T-helper 17 cell (primary cell): ENCODE results near the gene GOSR2. TPM values are rescaled to one million over a fixed set of nuclear protein-coding genes. Genes with fewer than 3 reads are reported as not detected.
"Not testable (repeated sequence)": the region's sequence is repeated elsewhere in the genome, so short reads cannot be mapped to it uniquely, and the experiment has no call there.

ENCODE experiments used
- ATAC-seq: fragments of 150-1000 bp; cut with Tn5 transposase; 2 replicates; pipeline ENCODE4 v1.10.0; 2021; ENCODE audit warnings: mild to moderate bottlenecking, moderate library complexity
- DNase-seq, 3 donors: peaks; one replicate each; pipeline versions ENCODE4 v3.0.0 to v3.0.0-alpha.2; 2020 to 2021
- H3K9me3 ChIP-seq: one replicate; pipeline ENCODE4 v1.7.0; 2013; ENCODE audit warnings: low read length, mild to moderate bottlenecking; ENCODE audit not compliant: control insufficient read depth, poor library complexity, severe bottlenecking
- H3K27ac Mint-ChIP-seq: one replicate; pipeline ENCODE4 v1.8.0; 2022; ENCODE audit warnings: mild to moderate bottlenecking, moderate library complexity, mixed read lengths
- H3K27me3 Mint-ChIP-seq: one replicate; pipeline ENCODE4 v1.8.0; 2022; ENCODE audit warnings: mixed read lengths
- H3K36me3 Mint-ChIP-seq: one replicate; pipeline ENCODE4 v1.8.0; 2022; ENCODE audit warnings: low read depth, mixed read lengths
- H3K4me1 Mint-ChIP-seq: one replicate; pipeline ENCODE4 v1.8.0; 2022; ENCODE audit warnings: mild to moderate bottlenecking, mixed read lengths
- H3K4me3 Mint-ChIP-seq: one replicate; pipeline ENCODE4 v1.8.0; 2022; ENCODE audit warnings: mild to moderate bottlenecking, moderate library complexity, mixed read lengths
- total RNA-seq, 4 donors: library from RNA in 2 of 4; stranded (reverse) in 2 of 4; gene quantifications; one replicate each; pipeline ENCODE4 v1.2.3 and lab custom pipeline; 2022 to 2026

Gene GOSR2
- total RNA-seq, 2 donors from 2014 or later, result 54.5 to 57.9 TPM

DNA sequence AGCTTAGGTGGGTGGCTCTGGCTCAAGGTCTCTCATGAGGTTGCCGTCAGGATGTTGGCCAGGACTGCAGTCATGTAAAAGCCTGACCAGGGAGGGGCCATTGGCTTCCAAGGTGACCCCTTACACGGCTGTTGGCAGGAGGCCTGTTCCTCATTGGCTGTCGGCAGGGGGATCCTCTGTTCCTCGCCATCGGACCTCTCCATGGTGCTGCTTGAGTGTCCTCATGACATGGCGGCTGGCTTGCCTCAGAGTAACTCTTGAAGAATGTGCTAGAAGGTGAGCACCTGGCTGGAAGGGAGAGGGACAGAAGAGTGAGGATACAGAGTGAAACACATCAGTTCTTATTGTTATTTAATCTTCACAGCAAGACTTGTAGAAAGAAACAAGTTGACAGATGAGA lies 60.8 kb downstream of the GOSR2 start:
- no peak for ATAC-seq
- H3K4me3 Mint-ChIP-seq, result no peak overlapping the region

DNA sequence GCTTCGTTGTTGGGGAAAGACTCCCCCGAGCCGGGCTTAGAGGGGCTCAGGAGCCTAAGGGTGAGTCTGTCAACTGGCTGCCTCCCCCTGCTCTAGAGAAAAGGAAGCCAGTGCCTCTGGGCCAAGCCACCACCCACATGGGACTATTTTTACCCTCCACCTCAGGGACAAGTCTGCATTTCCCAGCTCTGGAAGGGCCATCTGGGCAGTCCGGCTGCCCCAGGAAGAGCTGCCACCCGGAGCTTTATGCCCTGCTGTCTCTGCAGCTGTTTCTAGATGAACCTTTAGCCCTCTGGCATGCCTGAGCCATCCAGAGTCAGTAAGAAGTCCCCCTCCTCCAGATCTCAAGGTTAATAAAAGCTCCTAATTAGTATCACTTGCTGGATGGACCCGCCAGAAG lies 61.4 kb downstream of the GOSR2 start:
- DNase-seq, result no peak
- peaks cover 2% of the 10 kb centered on the region for H3K4me1 Mint-ChIP-seq
- peaks cover 5% of the 10 kb centered on the region for H3K36me3 Mint-ChIP-seq
- H3K27me3 Mint-ChIP-seq, result peaks cover 38% of the 10 kb centered on the region
- no peaks in the 10 kb centered on the region for H3K9me3 ChIP-seq
- ATAC-seq, result no peak
- H3K27ac Mint-ChIP-seq, result no peak overlapping the region
- H3K4me3 Mint-ChIP-seq, result no peak overlapping the region

More for the DNA sequence above, 60.8 kb downstream of the GOSR2 start:
- peaks cover 2% of the 10 kb centered on the region for H3K4me1 Mint-ChIP-seq
- DNase-seq, result no peak
- H3K27me3 Mint-ChIP-seq, result peaks cover 36% of the 10 kb centered on the region
- H3K27ac Mint-ChIP-seq, result no peak overlapping the region
- H3K9me3 ChIP-seq, result no peaks in the 10 kb centered on the region
- peaks cover 5% of the 10 kb centered on the region for H3K36me3 Mint-ChIP-seq

DNA sequence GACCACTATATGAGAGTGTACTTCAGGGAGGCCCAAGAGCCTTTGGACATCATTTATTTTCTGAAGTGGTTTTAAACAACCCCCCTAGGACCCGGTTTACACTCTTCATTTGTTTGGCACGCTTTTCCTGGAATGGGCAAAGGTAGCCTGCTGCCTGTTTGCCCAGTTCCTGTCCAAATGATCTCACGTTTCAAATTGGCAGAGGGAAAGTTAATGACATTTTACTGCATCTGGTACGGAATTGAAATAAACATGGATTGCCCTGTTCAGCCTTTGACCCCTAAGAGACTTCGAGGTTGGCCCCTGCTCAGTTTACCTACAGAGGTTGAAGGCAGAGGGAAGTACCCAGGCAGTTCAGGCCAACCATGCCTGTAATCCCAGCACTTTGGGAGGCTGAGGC lies 61.9 kb downstream of the GOSR2 start:
- peaks cover 2% of the 10 kb centered on the region for H3K4me1 Mint-ChIP-seq
- H3K4me3 Mint-ChIP-seq, result no peak overlapping the region
- peaks cover 41% of the 10 kb centered on the region for H3K27me3 Mint-ChIP-seq
- H3K9me3 ChIP-seq, result no peaks in the 10 kb centered on the region
- DNase-seq (no peak), ATAC-seq (no peak)
- peaks cover 5% of the 10 kb centered on the region for H3K36me3 Mint-ChIP-seq
- H3K27ac Mint-ChIP-seq, result no peak overlapping the region

DNA sequence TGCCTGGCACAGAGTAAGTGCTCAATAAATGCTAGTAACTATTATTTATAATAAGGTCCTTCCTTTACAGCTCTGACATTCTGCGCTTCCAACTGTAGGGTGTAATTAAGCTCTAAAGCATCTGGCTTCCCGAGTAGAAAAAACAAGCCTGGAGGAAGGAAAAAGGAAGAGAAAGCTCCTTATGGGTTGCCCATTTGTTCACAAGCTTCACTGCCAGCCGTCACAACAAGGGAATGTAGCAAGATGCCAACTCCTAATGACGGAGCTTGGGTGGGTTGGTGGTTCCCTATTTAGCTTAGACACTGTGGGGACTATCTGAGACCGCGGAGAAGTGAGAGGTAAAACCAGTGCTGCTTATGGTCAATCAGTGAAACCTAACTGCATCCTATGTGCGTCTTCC lies 63.4 kb downstream of the GOSR2 start:
- DNase-seq, result no peak
- H3K9me3 ChIP-seq, result no peaks in the 10 kb centered on the region
- H3K27me3 Mint-ChIP-seq, result peaks cover 34% of the 10 kb centered on the region
- H3K4me1 Mint-ChIP-seq, result no peaks in the 10 kb centered on the region
- no peak overlapping the region for H3K27ac Mint-ChIP-seq
- ATAC-seq, result no peak
- H3K4me3 Mint-ChIP-seq, result no peak overlapping the region
- H3K36me3 Mint-ChIP-seq, result peaks cover 2% of the 10 kb centered on the region

DNA sequence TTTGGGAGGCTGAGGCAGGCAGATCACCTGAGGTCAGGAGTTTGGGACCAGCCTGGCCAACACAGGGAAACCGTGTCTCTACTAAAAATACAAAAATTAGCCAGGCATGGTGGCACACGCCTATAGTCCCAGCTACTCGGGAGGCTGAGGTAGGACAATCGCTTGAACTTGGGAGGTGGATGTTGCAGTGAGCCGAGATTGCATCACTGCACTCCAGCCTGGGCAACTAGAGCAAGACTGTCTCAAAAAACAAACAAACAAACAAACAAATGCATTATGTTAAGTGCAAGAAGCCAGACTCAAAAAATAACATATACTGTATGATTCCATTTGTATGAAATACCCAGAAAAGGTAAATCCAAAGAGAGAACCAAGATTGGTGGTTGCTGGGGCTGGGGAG lies 65.0 kb downstream of the GOSR2 start:
- H3K27me3 Mint-ChIP-seq, result peaks cover 30% of the 10 kb centered on the region
- ATAC-seq, H3K4me1 Mint-ChIP-seq: not testable (repeated sequence)

DNA sequence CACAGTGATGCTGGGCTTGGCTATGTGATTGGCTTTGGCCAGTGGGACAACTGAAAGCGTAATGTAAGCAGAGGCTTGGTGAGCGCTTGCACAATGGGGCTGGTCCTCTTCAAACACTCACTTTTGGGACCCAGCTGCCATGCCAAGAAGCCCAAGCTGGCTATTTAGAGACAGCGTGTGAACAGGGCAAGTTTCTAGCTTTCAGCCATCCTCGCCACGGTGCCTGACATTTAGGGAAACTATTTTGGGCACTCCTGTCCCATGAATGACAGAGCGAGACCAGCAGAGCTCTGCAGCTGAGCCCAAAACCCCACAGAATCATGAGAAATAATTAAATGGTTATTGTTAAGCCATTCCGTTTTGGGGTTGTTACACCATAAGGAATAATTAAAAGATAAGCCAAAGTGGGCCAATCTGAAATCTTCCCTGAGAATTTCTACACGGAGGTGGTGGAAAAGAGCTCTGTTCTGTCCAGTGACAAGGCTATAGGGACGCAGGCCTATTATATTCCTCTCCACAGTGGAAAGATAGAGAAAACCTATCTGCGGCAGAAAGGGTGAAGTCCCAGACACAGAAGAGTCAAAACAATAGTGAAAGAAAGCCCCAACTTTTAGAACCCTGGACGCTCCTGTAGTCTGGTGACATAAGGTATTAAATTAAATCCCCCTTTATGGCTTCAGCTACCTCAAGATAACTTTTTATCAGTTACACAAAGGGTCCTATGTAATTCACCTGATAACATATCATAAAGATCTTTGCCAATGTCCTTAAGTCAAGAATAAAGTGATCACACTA lies 66.9 kb downstream of the GOSR2 start:
- Mint-ChIP-seq H3K4me1 (no peaks in the 10 kb centered on the region), H3K27ac (no peak overlapping the region), H3K36me3 (peaks cover 4% of the 10 kb centered on the region), H3K4me3 (no peak overlapping the region), H3K27me3 (peaks cover 30% of the 10 kb centered on the region)
- DNase-seq, result no peak
- ATAC-seq, result no peak
- H3K9me3 ChIP-seq, result no peaks in the 10 kb centered on the region

More for the DNA sequence above, 65.0 kb downstream of the GOSR2 start:
- not testable (repeated sequence) for DNase-seq, H3K36me3 Mint-ChIP-seq, H3K9me3 ChIP-seq, H3K4me3 Mint-ChIP-seq, H3K27ac Mint-ChIP-seq

DNA sequence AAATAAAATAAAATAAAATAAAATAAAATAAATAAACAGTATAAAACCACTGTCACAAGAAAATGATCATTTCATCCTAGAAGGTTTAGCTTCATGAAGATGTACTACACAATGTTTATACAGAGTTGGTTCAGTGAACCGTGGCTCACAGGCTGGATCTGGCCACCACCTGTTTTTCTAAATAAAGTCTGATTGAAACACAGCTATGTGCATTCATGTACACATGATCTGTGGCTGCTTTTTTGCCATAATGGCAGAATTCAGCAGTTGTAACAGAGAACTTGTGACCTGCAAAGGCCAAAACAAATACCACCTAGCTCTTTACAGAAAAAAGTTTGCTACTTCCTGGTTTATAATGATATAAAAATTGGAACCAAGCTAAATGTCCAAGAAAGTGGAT lies 68.7 kb downstream of the GOSR2 start:
- H3K27ac Mint-ChIP-seq, result no peak overlapping the region
- peaks cover 27% of the 10 kb centered on the region for H3K27me3 Mint-ChIP-seq
- H3K36me3 Mint-ChIP-seq, result peaks cover 3% of the 10 kb centered on the region
- no peak for DNase-seq
- no peak overlapping the region for H3K4me3 Mint-ChIP-seq
- no peaks in the 10 kb centered on the region for H3K9me3 ChIP-seq
- ATAC-seq, result no peak
- peaks cover 2% of the 10 kb centered on the region for H3K4me1 Mint-ChIP-seq

Other genes starting within 250 kb of the GOSR2 start
- gene WNT3, start 104.5 kb upstream of the GOSR2 start, total RNA-seq, result not detected
- gene WNT9B, start 71.6 kb upstream of the GOSR2 start, total RNA-seq, result not detected
- gene RPRML, start 56.1 kb downstream of the GOSR2 start, total RNA-seq, result not detected